IMR-90 (cell line): ENCODE data around the gene CCSER1. TPM values are rescaled to one million over a fixed set of nuclear protein-coding genes. Genes with fewer than 3 reads are reported as not detected.

Experiments used
- ATAC-seq: fragments of 200-7000 bp; cut with Tn5 transposase; 2 replicates; pipeline ENCODE4 v1.9.1; 2020; ENCODE audit warnings: low read depth, mild to moderate bottlenecking, moderate library complexity
- BruUV-seq: library from RNA; stranded (reverse); fragments of 400-500 nt; replicated peaks from 2 replicates; lab custom pipeline; 2021; lab: Mats Ljungman, UMichigan
- CTCF ChIA-PET: fragments of 300-600 bp; formaldehyde crosslinking; extraction: SDS; loops from one replicate; lab custom pipeline; 2021; ENCODE audit warnings: antibody characterized with exemption; lab: Yijun Ruan, JAX
- POLR2A ChIA-PET: fragments of 300-600 bp; sonication (Branson Sonifier 250); formaldehyde crosslinking; loops from one replicate; lab custom pipeline; 2022; ENCODE audit warnings: antibody characterized with exemption; ENCODE audit not compliant: unreplicated experiment; lab: Charles Lee
- DNase-seq: peaks from one replicate; pipeline ENCODE4 v3.0.0; 2013
- H2AFZ ChIP-seq: replicated peaks from 2 replicates; pipeline ENCODE3; 2013; ENCODE audit warnings: low read length, mild to moderate bottlenecking; ENCODE audit not compliant: poor library complexity
- H2AK5ac ChIP-seq: 2 replicates; pipeline ENCODE4 v1.6.1; 2013; ENCODE audit warnings: low read depth, low read length, inconsistent platforms
- H2AK9ac ChIP-seq: replicated peaks from 2 replicates; pipeline ENCODE3; 2013; ENCODE audit warnings: mild to moderate bottlenecking, low read depth, low read length, moderate library complexity; ENCODE audit not compliant: poor library complexity
- H2BK120ac ChIP-seq: 2 replicates; pipeline ENCODE4 v1.6.1; 2013; ENCODE audit warnings: low read depth, low read length, inconsistent platforms
- H2BK15ac ChIP-seq: 3 replicates; pipeline ENCODE4 v1.6.1; 2013; ENCODE audit warnings: low read depth, low read length, inconsistent platforms
- H2BK20ac ChIP-seq: 2 replicates; pipeline ENCODE4 v1.6.1; 2013; ENCODE audit warnings: low read depth, mild to moderate bottlenecking, inconsistent platforms, low read length, moderate library complexity
- H2BK5ac ChIP-seq: 2 replicates; pipeline ENCODE4 v1.6.1; 2013; ENCODE audit warnings: mild to moderate bottlenecking, low read depth, low read length, inconsistent platforms; ENCODE audit not compliant: poor library complexity, severe bottlenecking
- H3K14ac ChIP-seq: replicated peaks from 2 replicates; pipeline ENCODE4 v1.6.1; 2013; ENCODE audit warnings: low read depth, low read length, inconsistent platforms
- H3K18ac ChIP-seq: 2 replicates; pipeline ENCODE4 v1.6.1; 2013; ENCODE audit warnings: low read depth, low read length, control low read depth
- H3K23ac ChIP-seq: 2 replicates; pipeline ENCODE4 v1.6.1; 2013; ENCODE audit warnings: low read depth, low read length, inconsistent platforms
- H3K27ac ChIP-seq: 2 replicates; pipeline ENCODE4 v1.5.1; 2013; ENCODE audit warnings: mild to moderate bottlenecking, control low read depth, low read length; ENCODE audit not compliant: insufficient read depth
- H3K27me3 ChIP-seq: 2 replicates; pipeline ENCODE4 v1.6.1; 2013; ENCODE audit warnings: low read length; ENCODE audit not compliant: control insufficient read depth, insufficient read depth
- H3K36me3 ChIP-seq: 2 replicates; pipeline ENCODE4 v1.6.1; 2013; ENCODE audit warnings: low read length, mixed read lengths; ENCODE audit not compliant: control insufficient read depth, insufficient read depth
- H3K4ac ChIP-seq: 2 replicates; pipeline ENCODE4 v1.6.1; 2013; ENCODE audit warnings: low read depth, low read length, inconsistent platforms
- H3K4me1 ChIP-seq: 2 replicates; pipeline ENCODE4 v1.6.1; 2013; ENCODE audit warnings: low read length, mixed read lengths; ENCODE audit not compliant: control insufficient read depth, insufficient read depth
- H3K4me2 ChIP-seq: 2 replicates; pipeline ENCODE4 v1.6.1; 2013; ENCODE audit warnings: low read depth, mild to moderate bottlenecking, control low read depth, low read length, moderate library complexity
- H3K4me3 ChIP-seq: 2 replicates; pipeline ENCODE4 v1.5.1; 2013; ENCODE audit warnings: low read depth, mild to moderate bottlenecking, control low read depth, low read length, moderate library complexity; ENCODE audit not compliant: insufficient read depth
- H3K56ac ChIP-seq: 2 replicates; pipeline ENCODE4 v1.6.1; 2013; ENCODE audit warnings: low read length, inconsistent platforms; ENCODE audit not compliant: insufficient read depth; ENCODE audit errors: extremely low read depth
- H3K79me1 ChIP-seq, 2 experiments: 2 replicates each; pipeline ENCODE4 v1.6.1; 2013; ENCODE audit warnings: low read length in 2 of 2, inconsistent platforms in 1 of 2, low read depth in 1 of 2
- H3K9ac ChIP-seq: 2 replicates; pipeline ENCODE4 v1.6.1; 2013; ENCODE audit warnings: low read depth, low read length, control low read depth
- H3K9me1 ChIP-seq: 2 replicates; pipeline ENCODE4 v1.6.1; 2013; ENCODE audit warnings: low read length, inconsistent platforms; ENCODE audit not compliant: insufficient read depth
- H3K9me3 ChIP-seq: 2 replicates; pipeline ENCODE4 v1.6.1; 2013; ENCODE audit warnings: low read length; ENCODE audit not compliant: control insufficient read depth, insufficient read depth
- H4K20me1 ChIP-seq: 2 replicates; pipeline ENCODE4 v1.6.1; 2013; ENCODE audit warnings: low read length, inconsistent platforms; ENCODE audit not compliant: insufficient read depth
- H4K5ac ChIP-seq: 2 replicates; pipeline ENCODE4 v1.6.1; 2013; ENCODE audit warnings: mild to moderate bottlenecking, low read depth, low read length, control low read depth
- H4K8ac ChIP-seq, 2 experiments: 2 replicates each; pipeline ENCODE4 v1.6.1; 2013; ENCODE audit warnings: low read depth in 2 of 2, low read length in 2 of 2, control low read depth in 1 of 2, inconsistent platforms in 1 of 2
- H4K91ac ChIP-seq: 2 replicates; pipeline ENCODE4 v1.6.1; 2013; ENCODE audit warnings: low read depth, low read length, inconsistent platforms; ENCODE audit not compliant: insufficient read depth
- BHLHE40 ChIP-seq: fragments of 150-350 bp; IDR thresholded peaks from 2 replicates; pipeline ENCODE4 v1.6.1; 2016; ENCODE audit warnings: mild to moderate bottlenecking, low read depth, low read length
- CEBPB ChIP-seq: IDR thresholded peaks from 2 replicates; pipeline ENCODE4 v1.6.1; 2012; ENCODE audit warnings: low read depth, low read length, improper control_type of control experiment
- CHD1 ChIP-seq: IDR thresholded peaks from 2 replicates; pipeline ENCODE4 v1.6.1; 2012; ENCODE audit warnings: low read depth, low read length, improper control_type of control experiment
- FOS ChIP-seq: fragments of 150-350 bp; IDR thresholded peaks from 2 replicates; pipeline ENCODE4 v1.6.1; 2016; ENCODE audit warnings: low read depth, low read length
- MAZ ChIP-seq: IDR thresholded peaks from 2 replicates; pipeline ENCODE4 v1.6.1; 2012; ENCODE audit warnings: low read depth, mild to moderate bottlenecking, low read length, improper control_type of control experiment, moderate library complexity, borderline replicate concordance
- MXI1 ChIP-seq: IDR thresholded peaks from 2 replicates; pipeline ENCODE4 v1.6.1; 2012; ENCODE audit warnings: low read depth, mild to moderate bottlenecking, low read length, moderate library complexity, borderline replicate concordance
- NFE2L2 ChIP-seq: fragments of 150-350 bp; IDR thresholded peaks from 2 replicates; pipeline ENCODE4 v1.6.1; 2016; ENCODE audit warnings: low read depth, mild to moderate bottlenecking, low read length
- POLR2A ChIP-seq: IDR thresholded peaks from 2 replicates; pipeline ENCODE4 v1.6.1; 2012; ENCODE audit warnings: mild to moderate bottlenecking, low read depth, low read length
- RAD21 ChIP-seq: IDR thresholded peaks from 2 replicates; pipeline ENCODE4 v1.6.1; 2012; ENCODE audit warnings: low read length, improper control_type of control experiment
- RCOR1 ChIP-seq: IDR thresholded peaks from 2 replicates; pipeline ENCODE4 v1.6.1; 2012; ENCODE audit warnings: mild to moderate bottlenecking, low read length, improper control_type of control experiment; ENCODE audit not compliant: insufficient replicate concordance
- RFX5 ChIP-seq: IDR thresholded peaks from 2 replicates; pipeline ENCODE4 v1.8.0; 2012; ENCODE audit warnings: low read depth, mild to moderate bottlenecking, low read length, moderate library complexity
- WGBS, 2 experiments: methylation state at CpG; one replicate each; pipeline versions ENCODE4 v1.1.5 to v1.1.7; 2013; ENCODE audit warnings: missing lambda C conversion rate in 2 of 2; ENCODE audit not compliant: insufficient read length in 1 of 2; ENCODE audit errors: extremely low coverage in 2 of 2; 5-methylcytosine and 5-hydroxymethylcytosine counted together
- dilution Hi-C: fragments of 300-500 bp; cut with HindIII; formaldehyde crosslinking; loops from one replicate; pipeline ENCODE4 v1.14.3; 2018; ENCODE audit warnings: low sequenced_read_pairs; ENCODE audit not compliant: unreplicated experiment
- in situ Hi-C: fragments of 300-500 bp; cut with MboI; formaldehyde crosslinking; loops from 3 replicates; pipeline ENCODE4 v1.14.3; 2019; ENCODE audit warnings: low sequenced_read_pairs, inconsistent platforms, mixed read lengths
- intact Hi-C: fragments of 100-400 bp; cut with micrococcal nuclease; formaldehyde crosslinking; loops from 2 replicates; pipeline ENCODE4 v1.10.0; 2022
- polyA plus RNA-seq, 3 experiments: library from polyadenylated mRNA; depleted of rRNA; stranded (reverse); fragments of >200 nt; gene quantifications; 2 replicates each; pipeline ENCODE4 v1.2.3, GENCODE V29; 2012; ENCODE audit warnings: low replicate concordance in 1 of 3
- total RNA-seq: library from RNA; depleted of rRNA; stranded (reverse); fragments of >200 nt; gene quantifications from 2 replicates; pipeline ENCODE4 v1.2.3, GENCODE V29; 2012
- TF ChIP-seq, protein P1 (sequence below): conservative IDR thresholded peaks from 2 replicates; pipeline ENCODE4 v1.5.1; 2012; ENCODE audit warnings: mild to moderate bottlenecking, low read depth, low read length, improper control_type of control experiment
- TF ChIP-seq, protein P2 (sequence below): fragments of 150-350 bp; IDR thresholded peaks from 2 replicates; pipeline ENCODE4 v1.6.1; 2017; ENCODE audit warnings: mild to moderate bottlenecking, antibody characterized with exemption, low read length, low read depth

The CCSER1 gene
- total and polyA plus RNA-seq, 2 of the 4 experiments (the other 2 are of a cell fraction), result not detected

DNA sequence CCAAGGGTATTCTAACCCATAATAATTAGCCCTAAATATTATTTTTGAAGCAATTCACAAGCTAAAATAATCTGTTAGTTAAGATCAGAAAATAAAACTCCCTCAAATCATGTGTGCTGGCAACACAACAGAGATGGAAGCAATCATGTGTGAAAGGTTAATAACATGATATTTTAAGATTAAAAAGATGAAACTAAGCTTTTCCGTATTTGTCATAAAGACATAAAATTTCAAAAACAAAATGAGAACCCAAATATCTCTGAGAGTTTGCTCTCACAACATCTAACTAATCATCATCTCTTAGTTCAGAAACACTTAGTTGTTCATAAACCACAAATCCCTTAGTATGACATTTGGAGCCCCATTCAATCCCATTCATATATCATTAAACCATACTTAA is 749.1 kb downstream of the CCSER1 start:
- Histone ChIP-seq H2BK20ac (no peak overlapping the region), H3K9ac (no peak overlapping the region), H4K91ac (no peak overlapping the region), H2BK120ac (no peak overlapping the region), H2AK5ac (no peak overlapping the region), H4K20me1 (no peaks in the 10 kb centered on the region), H3K4me3 (no peak overlapping the region), H4K5ac (no peak overlapping the region), H3K14ac (no peak overlapping the region), H2BK5ac (no peak overlapping the region), H3K27me3 (no peaks in the 10 kb centered on the region), H2AFZ (no peak overlapping the region), H4K8ac (no peak overlapping the region), H3K4me1 (no peaks in the 10 kb centered on the region), H2BK15ac (no peak overlapping the region), H3K36me3 (no peaks in the 10 kb centered on the region), H3K9me1 (no peaks in the 10 kb centered on the region), H3K79me1 (no peaks in the 10 kb centered on the region), H3K27ac (no peak overlapping the region), H3K4ac (no peak overlapping the region), H2AK9ac (no peak overlapping the region), H3K4me2 (no peak overlapping the region), H3K23ac (no peak overlapping the region), H3K18ac (no peak overlapping the region), H3K56ac (no peak overlapping the region), H3K9me3 (peaks cover 1% of the 10 kb centered on the region)
- POLR2A ChIA-PET, result no interaction called here
- no CpG with 5 or more reads among the region's 1 CpG for WGBS, 2 experiments
- dilution Hi-C loops, result no loop called here
- no peak for ATAC-seq
- in situ Hi-C loops, result no loop called here
- intact Hi-C loops, result no loop called here
- DNase-seq, result no peak
- BruUV-seq, result no TSS peak
- CTCF ChIA-PET, result no interaction called here
- TF ChIP-seq MAZ (no peak), POLR2A (no peak), MXI1 (no peak), RCOR1 (no peak), CEBPB (no peak), FOS (no peak), BHLHE40 (no peak), RAD21 (no peak), RFX5 (no peak), CHD1 (no peak), NFE2L2 (no peak)
- TF ChIP-seq, protein P1, sequence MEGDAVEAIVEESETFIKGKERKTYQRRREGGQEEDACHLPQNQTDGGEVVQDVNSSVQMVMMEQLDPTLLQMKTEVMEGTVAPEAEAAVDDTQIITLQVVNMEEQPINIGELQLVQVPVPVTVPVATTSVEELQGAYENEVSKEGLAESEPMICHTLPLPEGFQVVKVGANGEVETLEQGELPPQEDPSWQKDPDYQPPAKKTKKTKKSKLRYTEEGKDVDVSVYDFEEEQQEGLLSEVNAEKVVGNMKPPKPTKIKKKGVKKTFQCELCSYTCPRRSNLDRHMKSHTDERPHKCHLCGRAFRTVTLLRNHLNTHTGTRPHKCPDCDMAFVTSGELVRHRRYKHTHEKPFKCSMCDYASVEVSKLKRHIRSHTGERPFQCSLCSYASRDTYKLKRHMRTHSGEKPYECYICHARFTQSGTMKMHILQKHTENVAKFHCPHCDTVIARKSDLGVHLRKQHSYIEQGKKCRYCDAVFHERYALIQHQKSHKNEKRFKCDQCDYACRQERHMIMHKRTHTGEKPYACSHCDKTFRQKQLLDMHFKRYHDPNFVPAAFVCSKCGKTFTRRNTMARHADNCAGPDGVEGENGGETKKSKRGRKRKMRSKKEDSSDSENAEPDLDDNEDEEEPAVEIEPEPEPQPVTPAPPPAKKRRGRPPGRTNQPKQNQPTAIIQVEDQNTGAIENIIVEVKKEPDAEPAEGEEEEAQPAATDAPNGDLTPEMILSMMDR, result no peak
- TF ChIP-seq, protein P2, sequence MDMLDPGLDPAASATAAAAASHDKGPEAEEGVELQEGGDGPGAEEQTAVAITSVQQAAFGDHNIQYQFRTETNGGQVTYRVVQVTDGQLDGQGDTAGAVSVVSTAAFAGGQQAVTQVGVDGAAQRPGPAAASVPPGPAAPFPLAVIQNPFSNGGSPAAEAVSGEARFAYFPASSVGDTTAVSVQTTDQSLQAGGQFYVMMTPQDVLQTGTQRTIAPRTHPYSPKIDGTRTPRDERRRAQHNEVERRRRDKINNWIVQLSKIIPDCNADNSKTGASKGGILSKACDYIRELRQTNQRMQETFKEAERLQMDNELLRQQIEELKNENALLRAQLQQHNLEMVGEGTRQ, result no peak
